T follicular helper cell (primary cell): Measurements from ENCODE around the gene UXS1.

Source experiments
- DNase-seq: peaks from one replicate; pipeline ENCODE4 v3.0.0-alpha.2; 2020; ENCODE audit warnings: low read depth

The UXS1 gene

GRCh38 chr2:106161938-106162820 is 31.9 kb downstream of the UXS1 start:
- no peak for DNase-seq

GRCh38 chr2:106161341-106161740 is 32.8 kb downstream of the UXS1 start:
- DNase-seq: no peak

GRCh38 chr2:106160786-106161261 is 33.3 kb downstream of the UXS1 start:
- no peak for DNase-seq

GRCh38 chr2:106159866-106160785 is 34.0 kb downstream of the UXS1 start:
- peak; percentile 61 for DNase-seq

- DNase-seq: peak; percentile 56
Observed at GRCh38 chr2:106158871-106159270, 35.2 kb downstream of the UXS1 start.

- no peak for DNase-seq
Observed at GRCh38 chr2:106158131-106158530, 36.0 kb downstream of the UXS1 start.

- DNase-seq: no peak
Observed at GRCh38 chr2:106157416-106157815, 36.7 kb downstream of the UXS1 start.

GRCh38 chr2:106156305-106157296 is 37.5 kb downstream of the UXS1 start:
- no peak for DNase-seq

GRCh38 chr2:106153781-106154180 is 40.3 kb downstream of the UXS1 start:
- DNase-seq: no peak

- no peak for DNase-seq
Observed at GRCh38 chr2:106147665-106148064, 46.4 kb downstream of the UXS1 start.

- DNase-seq: no peak
Observed at GRCh38 chr2:106147159-106147558, 46.9 kb downstream of the UXS1 start.

GRCh38 chr2:106144621-106145331 is 49.3 kb downstream of the UXS1 start:
- peak; percentile 63 for DNase-seq

GRCh38 chr2:106143495-106144215 is 50.4 kb downstream of the UXS1 start:
- no peak for DNase-seq

- no peak for DNase-seq
Observed at GRCh38 chr2:106142683-106143082, 51.4 kb downstream of the UXS1 start.

- DNase-seq: no peak
Observed at GRCh38 chr2:106140913-106141312, 53.2 kb downstream of the UXS1 start.

GRCh38 chr2:106140113-106140512 is 54.0 kb downstream of the UXS1 start:
- no peak for DNase-seq

- no peak for DNase-seq
Observed at GRCh38 chr2:106139238-106139935, 54.7 kb downstream of the UXS1 start.

GRCh38 chr2:106138543-106139237 is 55.4 kb downstream of the UXS1 start:
- DNase-seq: no peak
